Erythroblast (primary cell): Measurements from ENCODE around the gene CA10.

Experiments used
- GATA1 ChIP-seq: IDR thresholded peaks from 2 replicates; pipeline ENCODE4 v1.6.1; 2011; ENCODE audit warnings: low read depth, mild to moderate bottlenecking, control low read depth, low read length, moderate library complexity
- POLR2A ChIP-seq: IDR thresholded peaks from 2 replicates; pipeline ENCODE4 v1.6.1; 2011; ENCODE audit warnings: mild to moderate bottlenecking, low read length

- TF ChIP-seq POLR2A, result no peak
- TF ChIP-seq GATA1, result no peak
These were observed 147.4 kb downstream of the CA10 start for GRCh38 chr17:52011064-52011463.
